Testis (tissue), 3 donors: ENCODE measurements around the gene LNX1. TPM values are rescaled to one million over a fixed set of nuclear protein-coding genes. Genes with fewer than 3 reads are reported as not detected.

Source experiments
- DNase-seq: peaks from one replicate; pipeline ENCODE4 v3.0.0-alpha.2; 2019
- H3K27ac ChIP-seq, 2 donors: fragments of 200-600 bp; sonication (generic); one replicate each; pipeline ENCODE4 v1.5.1; 2019
- H3K27me3 ChIP-seq: fragments of 200-600 bp; sonication (generic); one replicate; pipeline ENCODE4 v1.5.1; 2019
- H3K36me3 ChIP-seq: fragments of 200-600 bp; sonication (generic); one replicate; pipeline ENCODE4 v1.5.1; 2017; ENCODE audit warnings: low read depth; ENCODE audit errors: missing control alignments
- H3K4me1 ChIP-seq: fragments of 200-600 bp; sonication (generic); one replicate; pipeline ENCODE4 v1.5.1; 2019
- H3K4me3 ChIP-seq, 2 donors: fragments of 200-600 bp; sonication (generic); one replicate each; pipeline ENCODE4 v1.5.1; 2017 to 2019
- H3K9me3 ChIP-seq: fragments of 200-600 bp; sonication (generic); one replicate; pipeline ENCODE4 v1.5.1; 2017
- POLR2A ChIP-seq: fragments of 450-650 bp; IDR thresholded peaks from one replicate; pipeline ENCODE4 v1.6.1; 2017; ENCODE audit warnings: antibody characterized with exemption, mild to moderate bottlenecking, moderate library complexity
- WGBS, 2 donors: methylation state at CpG; one replicate each; pipeline ENCODE4 v1.1.5; 2018; 5-methylcytosine and 5-hydroxymethylcytosine counted together
- intact Hi-C: fragments of 100-400 bp; cut with DNase I; formaldehyde crosslinking; loops from one replicate; pipeline ENCODE4 v1.15.1; 2023; ENCODE audit warnings: low total_unique reads
- polyA plus RNA-seq: library from polyadenylated mRNA; stranded (reverse); fragments of 350-450 nt; fragmentation: Illumina TruSeq; extraction: RNeasy Lipid Tissue Mini Kit (QIAGEN cat#74804); gene quantifications from one replicate; pipeline ENCODE4 v1.2.3, GENCODE V29; 2014; ENCODE audit warnings: low read depth, low replicate concordance; ENCODE audit not compliant: insufficient read depth
- total RNA-seq, 2 donors: library from RNA; depleted of rRNA; stranded (reverse); fragments of >200 nt; gene quantifications; one replicate each; pipeline ENCODE4 v1.2.3, GENCODE V29; 2016
- TF ChIP-seq, protein P1 (sequence below), 3 experiments: fragments of 450-650 bp in 2 of 3; fragments of 200-600 bp in 1 of 3; sonication (generic) in 1 of 3; IDR thresholded peaks; one replicate each; pipeline ENCODE4 v1.5.1; 2016 to 2019; ENCODE audit warnings: antibody characterized with exemption in 3 of 3, mild to moderate bottlenecking in 2 of 3, moderate library complexity in 1 of 3

The LNX1 gene
- total and polyA plus RNA-seq, 3 donors from 2014 or later: 4.3 to 8.3 (median 5.8) TPM

DNA sequence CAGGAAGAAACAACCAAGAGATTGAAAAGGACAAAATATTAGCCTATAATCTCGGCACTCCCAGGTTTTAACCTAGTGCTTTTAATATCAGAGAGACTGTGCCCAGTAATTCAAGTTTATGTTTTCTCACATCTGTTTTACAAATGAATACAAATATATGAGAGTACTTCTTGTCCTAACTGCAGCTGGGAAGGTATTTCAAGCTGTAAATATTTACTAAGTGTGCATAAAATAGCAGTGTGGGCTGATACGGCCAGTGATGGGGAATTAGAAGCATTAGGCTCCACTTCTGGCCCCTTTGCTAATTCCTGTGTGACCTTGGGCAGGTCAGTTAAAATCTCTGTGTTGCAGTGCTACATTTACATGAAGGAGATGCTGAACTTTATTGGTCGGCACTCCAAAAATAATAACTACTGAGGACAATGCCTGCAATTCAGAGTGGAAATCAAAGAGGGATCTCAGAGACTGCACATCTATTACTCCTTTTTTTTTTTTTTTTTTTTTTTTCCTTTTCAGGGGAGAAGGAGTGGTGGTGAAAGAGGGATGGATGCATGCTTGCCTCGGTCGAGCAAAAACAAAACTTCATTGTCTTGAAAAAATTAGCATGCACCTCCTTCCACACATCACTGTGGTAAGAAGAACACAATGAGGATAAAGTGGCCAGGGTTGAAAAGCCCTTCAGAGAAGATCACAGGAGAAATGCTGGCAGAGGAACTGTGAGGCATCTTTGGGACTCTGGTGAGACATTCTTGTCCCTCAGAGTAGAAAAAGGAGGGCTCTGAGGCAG is 44.6 kb upstream of the LNX1 start:
- H3K9me3 ChIP-seq: no peaks in the 10 kb centered on the region
- no peaks in the 10 kb centered on the region for H3K36me3 ChIP-seq
- TF ChIP-seq, protein P1, sequence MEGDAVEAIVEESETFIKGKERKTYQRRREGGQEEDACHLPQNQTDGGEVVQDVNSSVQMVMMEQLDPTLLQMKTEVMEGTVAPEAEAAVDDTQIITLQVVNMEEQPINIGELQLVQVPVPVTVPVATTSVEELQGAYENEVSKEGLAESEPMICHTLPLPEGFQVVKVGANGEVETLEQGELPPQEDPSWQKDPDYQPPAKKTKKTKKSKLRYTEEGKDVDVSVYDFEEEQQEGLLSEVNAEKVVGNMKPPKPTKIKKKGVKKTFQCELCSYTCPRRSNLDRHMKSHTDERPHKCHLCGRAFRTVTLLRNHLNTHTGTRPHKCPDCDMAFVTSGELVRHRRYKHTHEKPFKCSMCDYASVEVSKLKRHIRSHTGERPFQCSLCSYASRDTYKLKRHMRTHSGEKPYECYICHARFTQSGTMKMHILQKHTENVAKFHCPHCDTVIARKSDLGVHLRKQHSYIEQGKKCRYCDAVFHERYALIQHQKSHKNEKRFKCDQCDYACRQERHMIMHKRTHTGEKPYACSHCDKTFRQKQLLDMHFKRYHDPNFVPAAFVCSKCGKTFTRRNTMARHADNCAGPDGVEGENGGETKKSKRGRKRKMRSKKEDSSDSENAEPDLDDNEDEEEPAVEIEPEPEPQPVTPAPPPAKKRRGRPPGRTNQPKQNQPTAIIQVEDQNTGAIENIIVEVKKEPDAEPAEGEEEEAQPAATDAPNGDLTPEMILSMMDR (IDR thresholded peaks at IDR 0.05): no peak
- TF ChIP-seq POLR2A: no peak
- no peak overlapping the region for H3K27ac ChIP-seq
- WGBS, 2 donors: 33 to 44% methylated on average over 5 of the region's 5 CpGs
- H3K4me3 ChIP-seq: no peak overlapping the region
- H3K27me3 ChIP-seq: no peaks in the 10 kb centered on the region
- intact Hi-C loops: no loop called here
- H3K4me1 ChIP-seq: peaks cover 6% of the 10 kb centered on the region
- DNase-seq: no peak

DNA sequence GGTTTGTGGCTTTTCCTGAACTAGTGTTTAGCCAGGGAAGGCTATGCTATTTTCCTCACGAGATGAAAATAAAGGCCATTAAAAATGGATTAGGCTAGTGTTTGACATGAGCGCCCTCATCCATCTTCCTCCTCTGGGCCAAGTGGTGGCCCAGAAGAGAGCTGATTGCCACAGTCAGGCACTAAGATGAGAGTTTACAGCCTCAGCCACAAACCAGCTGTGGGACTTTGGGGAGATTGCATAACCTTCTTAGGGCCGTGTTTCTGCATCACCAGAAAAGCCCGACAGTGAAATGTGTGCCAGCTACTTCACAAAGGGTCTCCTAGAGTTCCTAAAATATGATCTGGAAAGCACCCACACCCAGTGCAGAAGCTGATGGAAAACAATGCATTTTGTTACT is 42.3 kb upstream of the LNX1 start:
- H3K27me3 ChIP-seq: no peaks in the 10 kb centered on the region
- no peaks in the 10 kb centered on the region for H3K36me3 ChIP-seq
- 43 to 57% methylated on average over 4 of the region's 4 CpGs for WGBS, 2 donors
- H3K9me3 ChIP-seq: no peaks in the 10 kb centered on the region
- no peak overlapping the region for H3K27ac ChIP-seq
- intact Hi-C loops: no loop called here
- TF ChIP-seq, protein P1 (IDR thresholded peaks at IDR 0.05): no peak
- no peak for TF ChIP-seq POLR2A
- peaks cover 6% of the 10 kb centered on the region for H3K4me1 ChIP-seq
- DNase-seq: no peak
- no peak overlapping the region for H3K4me3 ChIP-seq

DNA sequence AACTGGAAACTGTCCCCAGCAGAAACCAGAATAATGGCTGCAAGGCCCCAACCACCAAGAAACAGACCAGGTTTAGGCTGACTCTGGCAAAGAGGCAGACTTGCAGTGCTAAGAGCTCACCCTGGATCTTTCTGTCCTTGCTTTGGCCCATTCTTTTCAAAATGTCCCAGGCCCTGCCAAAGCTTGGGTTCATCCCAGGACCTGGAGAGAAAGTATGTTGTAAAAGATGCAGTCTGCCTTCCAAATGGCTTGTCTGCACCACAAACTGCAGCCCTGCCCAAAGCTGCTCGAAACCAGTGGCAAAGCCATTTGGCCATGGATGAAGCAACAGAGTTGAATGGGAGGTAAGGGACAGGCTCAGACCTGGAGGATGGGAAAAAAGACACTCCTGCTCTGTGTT is 38.0 kb upstream of the LNX1 start:
- Histone ChIP-seq H3K36me3 (no peaks in the 10 kb centered on the region), H3K9me3 (no peaks in the 10 kb centered on the region), H3K27me3 (no peaks in the 10 kb centered on the region), H3K4me1 (no peaks in the 10 kb centered on the region), H3K27ac (no peak overlapping the region), H3K4me3 (no peak overlapping the region)
- peak; percentile 58 for DNase-seq
- WGBS, 2 donors: 29% methylated on average over 1 of the region's 1 CpG
- TF ChIP-seq, protein P1 (IDR thresholded peaks at IDR 0.05): no peak
- no peak for TF ChIP-seq POLR2A
- intact Hi-C loops: no loop called here

DNA sequence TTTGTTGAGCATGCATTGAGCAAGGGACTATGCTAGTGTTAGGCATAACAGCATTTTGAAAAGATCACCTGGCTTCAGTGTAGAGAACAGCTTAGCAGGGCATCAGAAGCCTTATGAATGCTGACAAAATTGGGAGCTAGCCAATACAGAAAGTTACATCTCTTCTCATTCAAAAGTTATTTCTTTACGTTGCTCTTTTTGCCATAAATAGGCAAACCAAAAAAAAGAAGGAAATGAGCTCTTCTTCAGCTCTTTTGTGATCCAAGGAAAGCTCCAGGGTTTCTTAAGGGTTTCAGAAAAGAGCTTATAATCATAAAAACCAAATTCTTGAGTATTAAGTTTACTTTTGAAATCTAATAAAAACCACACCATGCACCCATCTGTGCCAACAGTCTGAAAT is 35.2 kb upstream of the LNX1 start:
- intact Hi-C loops: no loop called here
- no peak for DNase-seq
- Histone ChIP-seq H3K27ac (no peak overlapping the region), H3K27me3 (no peaks in the 10 kb centered on the region), H3K4me1 (no peaks in the 10 kb centered on the region), H3K9me3 (no peaks in the 10 kb centered on the region), H3K4me3 (no peak overlapping the region), H3K36me3 (no peaks in the 10 kb centered on the region)
- no peak for TF ChIP-seq POLR2A
- TF ChIP-seq, protein P1 (IDR thresholded peaks at IDR 0.05): no peak
- 45 to 55% methylated on average over 1 of the region's 1 CpG for WGBS, 2 donors

DNA sequence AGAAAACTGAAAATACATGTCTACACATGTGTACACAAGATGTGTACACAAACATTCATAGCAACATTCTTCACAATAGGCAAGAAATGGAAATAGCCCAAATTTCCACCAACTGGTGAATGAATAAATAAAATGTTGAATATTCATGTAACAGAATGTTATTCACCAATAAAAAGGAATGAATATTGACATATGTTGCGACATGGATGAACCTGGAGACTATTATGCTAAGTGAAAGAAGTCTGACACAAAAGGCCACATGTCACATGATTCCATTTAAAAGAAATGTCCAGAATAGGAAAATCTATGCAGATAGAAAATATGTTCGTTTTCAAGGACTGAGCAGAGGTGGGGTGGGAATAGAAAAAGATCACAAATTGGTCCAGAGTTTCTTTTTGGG is 34.6 kb upstream of the LNX1 start:
- TF ChIP-seq, protein P1 (IDR thresholded peaks at IDR 0.05): no peak
- no peak for TF ChIP-seq POLR2A
- H3K27me3 ChIP-seq: no peaks in the 10 kb centered on the region
- no peak for DNase-seq
- H3K4me1 ChIP-seq: no peaks in the 10 kb centered on the region
- WGBS, 2 donors: 80 to 84% methylated on average over 2 of the region's 2 CpGs
- H3K36me3 ChIP-seq: no peaks in the 10 kb centered on the region
- no peaks in the 10 kb centered on the region for H3K9me3 ChIP-seq
- H3K4me3 ChIP-seq: no peak overlapping the region
- intact Hi-C loops: no loop called here
- H3K27ac ChIP-seq: no peak overlapping the region
